Measurements from ENCODE around the gene DR1.
"Not testable (repeated sequence)": the region's sequence is repeated elsewhere in the genome, so short reads cannot be mapped to it uniquely, and the experiment has no call there.

Gene DR1

DNA sequence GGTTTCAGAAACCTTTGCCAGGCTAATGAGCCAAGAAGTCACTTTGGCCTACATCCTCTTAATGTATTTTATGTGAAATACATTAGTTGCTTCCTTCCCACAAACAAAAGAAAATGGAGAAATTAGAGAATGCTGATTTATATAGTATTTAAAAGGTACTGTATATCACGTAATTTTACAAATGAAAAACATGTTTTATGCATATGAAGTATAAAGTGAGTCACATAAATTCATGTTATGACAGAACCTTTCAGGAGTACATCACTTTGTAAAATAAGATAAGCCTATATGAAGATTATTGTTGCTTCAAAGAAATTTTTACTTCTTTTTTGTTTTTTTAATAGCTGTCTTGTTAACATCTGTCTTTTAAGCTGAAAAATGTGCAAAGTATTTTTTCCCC is 4.6 kb downstream of the DR1 start:
- Histone ChIP-seq H3K36me3 (replicated peaks; ENCODE audit: insufficient read depth, low read length) (no peaks in the 10 kb centered on the region), H3K27ac (ENCODE audit: low read length) (no peak overlapping the region)
- DNase-seq, result no peak

GRCh38 chr1:93350875-93351274 is 5.2 kb downstream of the DR1 start:
- H3K4me2 ChIP-seq (ENCODE audit: low read depth, low read length), result no peak overlapping the region
- H3K27me3 ChIP-seq (replicated peaks; ENCODE audit: insufficient read depth, low read length), result no peaks in the 10 kb centered on the region
- H4K20me1 ChIP-seq (ENCODE audit: insufficient read depth, low read length), result no peaks in the 10 kb centered on the region
- H3K79me2 ChIP-seq (ENCODE audit: low read length), result peaks cover 98% of the 10 kb centered on the region
- no peak overlapping the region for H2AFZ ChIP-seq (ENCODE audit: low read length)
- no peak overlapping the region for H3K27ac ChIP-seq (ENCODE audit: low read length)
- TF ChIP-seq EZH2 (optimal IDR thresholded peaks at IDR 0.05; ENCODE audit: low read depth, low read length), result no peak
- TF ChIP-seq EZH2phosphoT487 (IDR thresholded peaks at IDR 0.05; ENCODE audit: low read length), result no peak
- TF ChIP-seq, protein P1, sequence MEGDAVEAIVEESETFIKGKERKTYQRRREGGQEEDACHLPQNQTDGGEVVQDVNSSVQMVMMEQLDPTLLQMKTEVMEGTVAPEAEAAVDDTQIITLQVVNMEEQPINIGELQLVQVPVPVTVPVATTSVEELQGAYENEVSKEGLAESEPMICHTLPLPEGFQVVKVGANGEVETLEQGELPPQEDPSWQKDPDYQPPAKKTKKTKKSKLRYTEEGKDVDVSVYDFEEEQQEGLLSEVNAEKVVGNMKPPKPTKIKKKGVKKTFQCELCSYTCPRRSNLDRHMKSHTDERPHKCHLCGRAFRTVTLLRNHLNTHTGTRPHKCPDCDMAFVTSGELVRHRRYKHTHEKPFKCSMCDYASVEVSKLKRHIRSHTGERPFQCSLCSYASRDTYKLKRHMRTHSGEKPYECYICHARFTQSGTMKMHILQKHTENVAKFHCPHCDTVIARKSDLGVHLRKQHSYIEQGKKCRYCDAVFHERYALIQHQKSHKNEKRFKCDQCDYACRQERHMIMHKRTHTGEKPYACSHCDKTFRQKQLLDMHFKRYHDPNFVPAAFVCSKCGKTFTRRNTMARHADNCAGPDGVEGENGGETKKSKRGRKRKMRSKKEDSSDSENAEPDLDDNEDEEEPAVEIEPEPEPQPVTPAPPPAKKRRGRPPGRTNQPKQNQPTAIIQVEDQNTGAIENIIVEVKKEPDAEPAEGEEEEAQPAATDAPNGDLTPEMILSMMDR (IDR thresholded peaks at IDR 0.05; ENCODE audit: low read length), result no peak
- H3K9me2 ChIP-seq (replicated peaks; ENCODE audit: insufficient read depth, low read length), result no peaks in the 10 kb centered on the region
- DNase-seq, result no peak
- no peak overlapping the region for H3K4me3 ChIP-seq (ENCODE audit: low read length)
- no peak overlapping the region for H3K9ac ChIP-seq (ENCODE audit: low read length)
- H3K36me3 ChIP-seq (replicated peaks; ENCODE audit: insufficient read depth, low read length), result no peaks in the 10 kb centered on the region
- no peaks in the 10 kb centered on the region for H3K9me3 ChIP-seq (replicated peaks; ENCODE audit: insufficient read depth, low read length)
- H3K4me1 ChIP-seq (ENCODE audit: low read length), result no peaks in the 10 kb centered on the region
- H3F3A ChIP-seq (ENCODE audit: insufficient read depth, low read length), result no peaks in the 10 kb centered on the region

More for the DNA sequence above, 4.6 kb downstream of the DR1 start:
- Histone ChIP-seq H3K79me2 (ENCODE audit: low read length) (peaks cover 97% of the 10 kb centered on the region), H2AFZ (ENCODE audit: low read length) (no peak overlapping the region), H3K4me3 (ENCODE audit: low read length) (no peak overlapping the region), H4K20me1 (ENCODE audit: insufficient read depth, low read length) (no peaks in the 10 kb centered on the region), H3K9ac (ENCODE audit: low read length) (no peak overlapping the region), H3K27me3 (replicated peaks; ENCODE audit: insufficient read depth, low read length) (no peaks in the 10 kb centered on the region), H3K4me1 (ENCODE audit: low read length) (no peaks in the 10 kb centered on the region), H3K9me3 (replicated peaks; ENCODE audit: insufficient read depth, low read length) (no peaks in the 10 kb centered on the region), H3F3A (ENCODE audit: insufficient read depth, low read length) (peaks cover 2% of the 10 kb centered on the region; the same call in 1 of the 2 replicates), H3K9me2 (replicated peaks; ENCODE audit: insufficient read depth, low read length) (no peaks in the 10 kb centered on the region), H3K4me2 (ENCODE audit: low read depth, low read length) (no peak overlapping the region)
- TF ChIP-seq EZH2 (optimal IDR thresholded peaks at IDR 0.05; ENCODE audit: low read depth, low read length), result no peak

GRCh38 chr1:93351346-93351745 is 5.6 kb downstream of the DR1 start:
- H3K27me3 ChIP-seq (replicated peaks; ENCODE audit: insufficient read depth, low read length); H3K4me2 ChIP-seq (ENCODE audit: low read depth, low read length); H3K27ac ChIP-seq (ENCODE audit: low read length); H4K20me1 ChIP-seq (ENCODE audit: insufficient read depth, low read length); H2AFZ ChIP-seq (ENCODE audit: low read length); H3K9me3 ChIP-seq (replicated peaks; ENCODE audit: insufficient read depth, low read length); H3K36me3 ChIP-seq (replicated peaks; ENCODE audit: insufficient read depth, low read length); H3K4me3 ChIP-seq (ENCODE audit: low read length); H3K9me2 ChIP-seq (replicated peaks; ENCODE audit: insufficient read depth, low read length); DNase-seq; H3K4me1 ChIP-seq (ENCODE audit: low read length); H3F3A ChIP-seq (ENCODE audit: insufficient read depth, low read length); H3K9ac ChIP-seq (ENCODE audit: low read length): not testable (repeated sequence)
- peaks cover 98% of the 10 kb centered on the region for H3K79me2 ChIP-seq (ENCODE audit: low read length)

- Histone ChIP-seq H3K9me2 (replicated peaks; ENCODE audit: insufficient read depth, low read length) (no peaks in the 10 kb centered on the region), H2AFZ (ENCODE audit: low read length) (no peak overlapping the region), H3K4me2 (ENCODE audit: low read depth, low read length) (no peak overlapping the region), H3K27me3 (replicated peaks; ENCODE audit: insufficient read depth, low read length) (no peaks in the 10 kb centered on the region), H3K36me3 (replicated peaks; ENCODE audit: insufficient read depth, low read length) (no peaks in the 10 kb centered on the region), H3K9ac (ENCODE audit: low read length) (no peak overlapping the region), H3K4me3 (ENCODE audit: low read length) (no peak overlapping the region), H3K9me3 (replicated peaks; ENCODE audit: insufficient read depth, low read length) (no peaks in the 10 kb centered on the region), H3K4me1 (ENCODE audit: low read length) (no peaks in the 10 kb centered on the region), H4K20me1 (ENCODE audit: insufficient read depth, low read length) (no peaks in the 10 kb centered on the region), H3K79me2 (ENCODE audit: low read length) (peaks cover 94% of the 10 kb centered on the region), H3F3A (ENCODE audit: insufficient read depth, low read length) (no peaks in the 10 kb centered on the region), H3K27ac (ENCODE audit: low read length) (no peak overlapping the region)
- no peak for TF ChIP-seq EZH2 (optimal IDR thresholded peaks at IDR 0.05; ENCODE audit: low read depth, low read length)
- TF ChIP-seq, protein P1 (IDR thresholded peaks at IDR 0.05; ENCODE audit: low read length), result no peak
- TF ChIP-seq EZH2phosphoT487 (IDR thresholded peaks at IDR 0.05; ENCODE audit: low read length), result no peak
- no peak for DNase-seq
These were observed 6.7 kb downstream of the DR1 start for GRCh38 chr1:93352376-93352775.
